Measurements from ENCODE around the gene MIA2.
"Not testable (repeated sequence)": the region's sequence is repeated elsewhere in the genome, so short reads cannot be mapped to it uniquely, and the experiment has no call there.

The MIA2 gene

DNA sequence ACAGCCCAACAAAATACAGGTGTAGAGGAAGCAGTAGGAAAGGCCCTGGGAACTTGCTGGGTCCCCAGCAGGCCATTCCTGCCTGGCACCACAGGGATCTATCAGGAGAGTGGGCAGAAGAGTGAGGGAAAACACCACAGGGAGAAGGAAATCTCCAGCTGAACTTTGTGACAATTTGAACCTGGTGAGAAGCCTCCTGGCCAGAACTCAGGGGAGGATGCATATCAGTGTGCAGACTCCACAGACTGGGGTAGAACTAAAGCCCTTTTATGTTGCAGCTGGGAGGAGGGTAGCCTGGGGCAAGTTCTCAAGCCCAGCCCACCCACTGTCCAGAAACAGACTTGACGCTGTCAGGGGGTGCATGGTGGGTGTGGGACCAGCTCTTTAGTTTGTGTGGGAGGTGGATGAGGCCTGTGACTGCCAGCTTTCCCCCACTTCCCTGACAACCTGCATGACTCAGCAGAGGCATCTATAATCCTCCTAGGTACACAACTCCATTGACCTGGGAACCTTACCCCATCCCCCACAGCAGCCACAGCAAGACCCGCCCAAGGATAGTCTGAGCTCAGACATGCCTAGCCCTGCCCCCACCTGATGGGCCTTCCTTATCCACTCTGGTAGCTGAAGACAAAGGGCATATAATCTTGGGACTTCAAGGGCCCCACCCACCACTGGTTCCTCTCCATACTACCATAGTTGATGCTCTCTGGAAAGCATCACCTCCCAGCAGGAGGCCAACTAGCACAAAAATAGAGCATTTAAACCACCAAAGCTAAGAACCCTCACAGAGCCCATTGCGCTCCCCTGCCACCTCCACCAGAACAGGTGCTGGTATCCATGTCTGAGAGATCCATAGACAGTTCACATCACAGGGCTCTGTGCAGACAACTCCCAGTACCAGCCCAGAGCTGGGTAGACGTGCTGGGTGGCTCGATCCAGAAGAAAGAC is 29.8 kb upstream of the MIA2 start:
- DNase-seq, result peak; percentile 16
- Histone ChIP-seq H3K27me3 (no peaks in the 10 kb centered on the region), H3K4me1 (no peaks in the 10 kb centered on the region), H3K4me3 (ENCODE audit: low read depth, low read length) (no peak overlapping the region), H3K9me3 (no peaks in the 10 kb centered on the region), H3K36me3 (no peaks in the 10 kb centered on the region)
- TF ChIP-seq, protein P1, sequence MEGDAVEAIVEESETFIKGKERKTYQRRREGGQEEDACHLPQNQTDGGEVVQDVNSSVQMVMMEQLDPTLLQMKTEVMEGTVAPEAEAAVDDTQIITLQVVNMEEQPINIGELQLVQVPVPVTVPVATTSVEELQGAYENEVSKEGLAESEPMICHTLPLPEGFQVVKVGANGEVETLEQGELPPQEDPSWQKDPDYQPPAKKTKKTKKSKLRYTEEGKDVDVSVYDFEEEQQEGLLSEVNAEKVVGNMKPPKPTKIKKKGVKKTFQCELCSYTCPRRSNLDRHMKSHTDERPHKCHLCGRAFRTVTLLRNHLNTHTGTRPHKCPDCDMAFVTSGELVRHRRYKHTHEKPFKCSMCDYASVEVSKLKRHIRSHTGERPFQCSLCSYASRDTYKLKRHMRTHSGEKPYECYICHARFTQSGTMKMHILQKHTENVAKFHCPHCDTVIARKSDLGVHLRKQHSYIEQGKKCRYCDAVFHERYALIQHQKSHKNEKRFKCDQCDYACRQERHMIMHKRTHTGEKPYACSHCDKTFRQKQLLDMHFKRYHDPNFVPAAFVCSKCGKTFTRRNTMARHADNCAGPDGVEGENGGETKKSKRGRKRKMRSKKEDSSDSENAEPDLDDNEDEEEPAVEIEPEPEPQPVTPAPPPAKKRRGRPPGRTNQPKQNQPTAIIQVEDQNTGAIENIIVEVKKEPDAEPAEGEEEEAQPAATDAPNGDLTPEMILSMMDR (IDR thresholded peaks at IDR 0.05; ENCODE audit: low read depth, low read length), result no peak

DNA sequence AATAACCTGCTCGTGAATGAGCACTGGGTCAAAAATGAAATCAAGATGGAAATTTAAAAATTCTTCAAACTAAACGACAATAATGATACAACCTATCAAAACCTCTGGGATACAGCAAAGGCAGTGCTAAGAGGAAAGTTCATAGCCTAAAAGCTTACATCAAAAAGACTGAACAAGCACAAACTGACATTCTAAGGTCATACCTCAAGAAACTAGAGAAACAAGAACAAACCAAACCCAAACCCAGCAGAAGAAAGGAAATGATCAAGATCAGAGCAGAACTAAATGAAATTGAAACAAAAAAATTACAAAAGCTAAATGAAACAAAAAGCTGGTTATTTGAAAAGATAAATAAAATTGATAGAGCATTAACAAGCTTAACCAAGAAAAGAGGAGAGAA is 26.3 kb upstream of the MIA2 start:
- DNase-seq; H3K27me3 ChIP-seq; H3K9me3 ChIP-seq; H3K4me1 ChIP-seq; H3K4me3 ChIP-seq (ENCODE audit: low read depth, low read length); H3K36me3 ChIP-seq: not testable (repeated sequence)

DNA sequence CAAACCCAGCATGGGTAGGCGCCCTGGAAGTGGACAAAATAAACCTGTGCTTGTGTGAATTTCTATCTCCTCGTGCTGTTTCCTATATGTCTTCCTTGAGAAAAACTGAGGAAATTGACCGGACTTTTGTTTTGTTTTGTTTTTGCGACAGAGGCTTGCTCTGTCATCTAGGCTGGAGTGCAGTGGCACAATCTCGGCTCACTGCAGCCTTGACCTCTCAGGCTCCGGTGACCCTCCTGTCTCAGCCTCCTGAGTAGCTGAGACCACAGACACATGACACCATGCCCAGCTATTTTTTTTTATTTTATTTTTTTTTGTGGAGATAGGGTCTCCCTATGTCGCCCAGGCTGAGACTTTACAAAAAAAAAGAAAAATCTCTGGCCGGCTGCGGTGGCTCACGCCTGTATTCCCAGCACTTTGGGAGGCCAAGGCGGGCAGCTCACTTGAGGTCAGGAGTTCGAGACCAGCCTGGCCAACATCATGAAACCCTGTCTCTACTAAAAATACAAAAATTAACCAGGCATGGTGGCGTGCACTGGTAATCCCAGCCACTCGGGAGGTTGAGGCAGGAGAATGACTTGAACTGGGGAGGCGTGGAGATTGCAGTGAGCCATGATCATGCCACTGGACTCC is 22.5 kb upstream of the MIA2 start:
- no peaks in the 10 kb centered on the region for H3K36me3 ChIP-seq
- H3K27me3 ChIP-seq, result no peaks in the 10 kb centered on the region
- no peaks in the 10 kb centered on the region for H3K9me3 ChIP-seq
- no peaks in the 10 kb centered on the region for H3K4me1 ChIP-seq
- TF ChIP-seq, protein P1 (IDR thresholded peaks at IDR 0.05; ENCODE audit: low read depth, low read length), result no peak
- DNase-seq, result no peak
- no peak overlapping the region for H3K4me3 ChIP-seq (ENCODE audit: low read depth, low read length)

DNA sequence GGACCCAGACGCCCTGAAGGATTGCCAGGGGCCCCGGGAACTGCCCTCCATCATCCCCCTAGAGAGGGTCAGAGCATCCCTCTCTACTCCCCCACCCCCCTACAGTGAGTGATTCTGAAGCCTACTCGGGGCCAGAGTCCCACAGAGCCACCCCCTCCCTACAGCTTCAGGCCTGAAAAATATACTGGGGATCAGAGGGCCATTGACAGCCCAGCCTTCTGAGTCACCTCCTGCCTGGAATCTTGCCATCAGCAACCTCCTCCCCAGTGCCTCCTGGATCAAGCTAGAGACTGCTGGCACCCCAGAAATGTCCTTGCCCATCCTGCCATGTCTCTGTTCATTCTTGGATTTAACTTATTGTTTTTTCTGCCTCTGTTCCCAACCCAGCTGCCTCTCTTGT is 21.7 kb upstream of the MIA2 start:
- no peak overlapping the region for H3K4me3 ChIP-seq (ENCODE audit: low read depth, low read length)
- DNase-seq, result no peak
- H3K9me3 ChIP-seq, result no peaks in the 10 kb centered on the region
- H3K27me3 ChIP-seq, result no peaks in the 10 kb centered on the region
- no peaks in the 10 kb centered on the region for H3K4me1 ChIP-seq
- H3K36me3 ChIP-seq, result no peaks in the 10 kb centered on the region
- TF ChIP-seq, protein P1 (IDR thresholded peaks at IDR 0.05; ENCODE audit: low read depth, low read length), result no peak

DNA sequence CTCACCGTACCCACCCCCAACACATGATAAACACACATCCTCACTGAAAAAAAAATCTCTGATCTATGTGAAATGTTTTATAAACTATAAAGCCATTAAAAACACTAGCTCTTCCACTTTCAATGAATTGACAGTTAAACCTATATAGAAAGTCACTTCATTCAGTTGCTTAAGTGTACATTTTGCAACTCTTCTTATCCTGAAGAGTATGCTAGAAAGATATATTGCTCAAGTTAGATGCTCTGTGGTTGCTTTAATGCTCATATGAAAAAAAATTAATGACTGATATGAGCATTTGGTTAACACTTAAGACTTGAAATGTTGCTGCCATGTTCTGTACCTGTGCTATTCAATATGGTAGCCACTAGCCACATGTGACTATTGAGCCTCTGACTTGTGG is 21.0 kb upstream of the MIA2 start:
- no peaks in the 10 kb centered on the region for H3K36me3 ChIP-seq
- TF ChIP-seq, protein P1 (IDR thresholded peaks at IDR 0.05; ENCODE audit: low read depth, low read length), result no peak
- no peaks in the 10 kb centered on the region for H3K27me3 ChIP-seq
- no peak overlapping the region for H3K4me3 ChIP-seq (ENCODE audit: low read depth, low read length)
- no peaks in the 10 kb centered on the region for H3K9me3 ChIP-seq
- no peak for DNase-seq
- H3K4me1 ChIP-seq, result no peaks in the 10 kb centered on the region

DNA sequence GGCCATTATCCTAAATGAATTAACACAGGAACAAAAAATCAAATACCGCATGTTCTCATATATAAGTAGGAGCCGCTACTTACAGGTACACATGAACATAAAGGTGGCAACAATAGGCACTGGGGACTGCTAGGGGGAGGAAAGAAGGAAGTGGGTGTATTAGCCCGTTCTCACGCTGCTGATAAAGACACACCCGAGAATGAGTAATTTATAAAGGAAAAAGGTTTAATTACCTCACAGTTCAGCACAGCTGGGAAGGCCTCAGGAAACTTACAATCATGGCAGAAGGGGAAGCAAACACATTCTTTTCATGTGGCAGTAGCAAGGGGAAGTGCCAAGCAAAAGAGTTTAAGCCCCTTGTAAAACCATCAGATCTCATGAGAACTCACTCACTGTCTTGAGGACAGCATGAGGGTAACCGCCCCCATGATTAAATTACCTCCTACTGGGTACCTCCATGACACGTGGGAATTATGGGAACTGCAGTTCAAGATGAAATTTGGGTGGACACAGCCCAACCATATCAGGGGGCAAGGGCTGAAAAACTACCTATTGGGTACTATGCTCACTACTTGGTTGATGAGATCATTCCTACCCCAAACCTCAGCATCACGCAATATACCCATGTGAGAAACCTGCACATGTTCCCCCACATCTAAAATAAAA is 16.4 kb upstream of the MIA2 start:
- no peak overlapping the region for H3K4me3 ChIP-seq (ENCODE audit: low read depth, low read length)
- H3K4me1 ChIP-seq, result no peaks in the 10 kb centered on the region
- TF ChIP-seq, protein P1 (IDR thresholded peaks at IDR 0.05; ENCODE audit: low read depth, low read length), result no peak
- no peaks in the 10 kb centered on the region for H3K9me3 ChIP-seq
- DNase-seq, result no peak
- no peaks in the 10 kb centered on the region for H3K36me3 ChIP-seq
- H3K27me3 ChIP-seq, result no peaks in the 10 kb centered on the region

All from BE2C (cell line).